HK-2 (cell line): ENCODE results near the gene MAOB.
A peak's percentile ranks its signal among the peaks of the same experiment; 100 is the strongest.
"Not testable (repeated sequence)": the region's sequence is repeated elsewhere in the genome, so short reads cannot be mapped to it uniquely, and the experiment has no call there.

Source experiments
- DNase-seq: peaks from one replicate; pipeline ENCODE4 v3.0.0-alpha.2; 2018; ENCODE audit not compliant: unreplicated experiment

MAOB gene

DNA sequence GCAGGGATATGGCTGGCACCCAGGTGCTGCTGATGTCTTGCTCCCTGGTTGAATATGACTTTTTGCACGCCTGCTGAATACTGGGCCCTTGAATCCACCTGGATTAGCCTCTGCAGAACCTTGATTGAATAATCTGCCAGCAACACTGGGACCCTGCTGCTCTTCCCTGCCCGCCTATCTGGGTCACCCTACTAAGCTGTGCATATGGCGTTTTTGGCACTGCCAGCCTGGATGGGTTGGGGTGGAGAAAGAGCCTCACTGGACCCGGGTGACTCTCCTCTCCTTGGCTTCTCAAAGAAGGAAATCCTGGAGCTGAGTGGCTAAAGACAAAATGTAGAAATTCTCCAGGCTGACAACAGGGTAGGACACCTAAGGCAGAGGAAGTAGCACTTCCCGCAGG is 126.2 kb downstream of the MAOB start:
- no peak for DNase-seq

DNA sequence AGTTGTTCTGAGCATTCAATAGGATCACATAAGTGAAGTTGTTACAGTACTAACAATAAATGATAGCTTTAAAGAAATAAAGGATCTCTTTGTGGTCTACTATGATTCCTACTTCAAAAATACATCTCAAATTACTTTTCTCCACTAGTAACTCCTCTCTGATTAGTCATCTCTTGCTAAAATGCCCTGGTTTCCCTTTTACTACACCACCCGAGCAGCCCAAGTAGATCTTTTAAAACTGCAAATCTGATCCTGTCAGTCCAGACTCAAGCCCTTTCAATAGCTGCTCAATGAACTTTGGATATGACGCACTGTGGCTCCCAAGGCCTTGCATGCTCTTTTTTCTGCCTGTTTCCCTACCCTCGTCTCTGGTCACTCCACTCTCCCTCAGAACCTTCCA is 128.6 kb downstream of the MAOB start:
- DNase-seq = no peak

GRCh38 chrX:43750248-43750676 is 132.0 kb downstream of the MAOB start:
- DNase-seq = peak; percentile 19

DNA sequence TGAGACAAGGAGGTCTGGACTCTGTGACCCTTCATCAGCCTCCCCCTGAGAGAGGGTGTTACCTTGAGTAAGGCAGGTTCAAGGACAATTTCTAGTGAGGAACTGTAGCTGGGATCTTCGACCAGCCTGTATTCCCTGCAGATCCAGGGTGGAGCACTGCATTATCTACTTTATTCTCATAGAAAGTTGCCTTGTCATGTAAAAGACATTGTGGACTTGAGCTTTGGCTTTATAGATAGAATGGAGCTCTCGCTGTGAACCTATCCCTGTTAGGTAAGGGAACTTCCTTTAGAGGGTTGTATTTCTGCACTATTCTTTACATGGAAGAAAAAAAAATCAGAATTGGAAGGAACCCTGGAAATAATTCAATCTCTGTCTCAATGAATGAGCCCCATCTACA is 134.8 kb downstream of the MAOB start:
- no peak for DNase-seq

DNA sequence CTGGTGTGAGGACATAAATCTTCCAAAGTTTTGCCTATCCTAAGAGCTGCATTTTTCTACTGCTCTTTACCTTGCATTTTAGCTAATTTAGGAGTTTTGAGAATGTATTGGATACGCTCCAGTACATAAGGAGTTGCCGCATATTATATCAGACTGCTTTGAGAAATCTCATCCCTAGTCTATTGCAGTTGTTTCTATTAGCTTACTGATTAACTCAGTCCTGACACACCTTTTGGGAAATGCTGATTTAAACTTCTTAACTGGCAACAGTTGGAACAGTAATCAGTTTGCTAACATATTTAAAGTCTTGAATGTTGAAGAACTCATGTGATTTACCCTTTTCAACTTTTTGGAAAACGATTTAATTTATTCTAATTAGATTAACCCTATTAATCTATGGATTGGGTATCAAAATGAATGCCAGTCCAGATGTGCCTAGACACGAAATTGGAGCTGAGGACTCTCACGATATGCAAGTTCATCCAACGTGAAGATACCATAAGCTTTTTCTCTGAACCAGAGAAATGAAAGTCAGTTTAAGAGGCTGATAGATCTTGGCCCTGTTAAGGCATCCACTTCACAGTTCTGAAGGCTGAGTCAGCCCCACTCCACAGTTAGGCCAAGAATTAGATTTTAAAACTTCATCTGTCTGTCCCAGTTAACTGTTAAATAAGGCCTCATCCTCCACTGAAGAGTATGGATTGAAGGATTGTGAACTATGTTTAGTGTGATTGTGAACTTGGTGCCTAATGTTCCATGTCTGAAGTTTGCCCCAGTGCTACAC is 136.1 kb downstream of the MAOB start:
- DNase-seq = peak; percentile 8

DNA sequence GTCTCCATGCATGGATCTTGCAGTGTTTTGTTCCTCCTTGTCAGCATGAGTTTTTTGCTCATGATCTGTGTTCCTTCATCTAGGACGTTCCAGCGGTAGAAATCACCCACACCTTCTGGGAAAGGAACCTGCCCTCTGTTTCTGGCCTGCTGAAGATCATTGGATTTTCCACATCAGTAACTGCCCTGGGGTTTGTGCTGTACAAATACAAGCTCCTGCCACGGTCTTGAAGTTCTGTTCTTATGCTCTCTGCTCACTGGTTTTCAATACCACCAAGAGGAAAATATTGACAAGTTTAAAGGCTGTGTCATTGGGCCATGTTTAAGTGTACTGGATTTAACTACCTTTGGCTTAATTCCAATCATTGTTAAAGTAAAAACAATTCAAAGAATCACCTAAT is 138.0 kb downstream of the MAOB start:
- no peak for DNase-seq

DNA sequence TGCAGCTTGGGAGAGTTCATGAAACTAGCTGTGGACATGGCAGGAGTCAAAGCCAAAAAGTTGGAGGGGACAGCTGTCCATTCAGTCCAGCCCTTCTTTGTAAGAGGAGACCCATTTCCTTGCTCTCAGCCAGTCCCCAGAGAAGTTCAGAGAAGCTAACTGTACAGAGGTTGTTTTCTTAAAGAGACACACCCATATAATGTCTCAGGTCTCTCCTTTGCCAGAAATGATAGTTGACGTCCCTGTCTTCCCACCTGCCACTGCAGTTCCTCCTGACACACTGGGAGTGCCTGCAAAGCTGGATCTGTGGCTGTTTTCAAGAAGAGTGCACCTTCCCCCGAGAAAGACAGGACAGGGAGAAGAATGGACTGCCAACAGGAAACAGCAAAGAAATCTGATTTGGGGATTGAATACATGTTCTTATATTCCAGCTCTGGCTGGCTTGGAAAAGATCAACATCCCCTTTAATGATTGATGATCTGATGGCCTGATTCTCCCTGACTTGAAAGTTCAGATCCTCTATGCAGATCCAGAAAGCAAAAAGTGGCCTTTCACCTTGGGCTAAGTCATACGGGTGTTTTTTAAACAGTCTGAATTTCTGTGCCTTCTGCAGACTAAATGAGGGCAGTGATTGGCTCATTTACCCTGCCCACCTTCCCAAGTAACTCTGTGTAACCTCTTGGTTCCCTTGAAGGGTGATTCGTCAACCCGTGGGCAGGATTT is 139.0 kb downstream of the MAOB start:
- DNase-seq = no peak

GRCh38 chrX:43741843-43742573 is 140.2 kb downstream of the MAOB start:
- DNase-seq = no peak

DNA sequence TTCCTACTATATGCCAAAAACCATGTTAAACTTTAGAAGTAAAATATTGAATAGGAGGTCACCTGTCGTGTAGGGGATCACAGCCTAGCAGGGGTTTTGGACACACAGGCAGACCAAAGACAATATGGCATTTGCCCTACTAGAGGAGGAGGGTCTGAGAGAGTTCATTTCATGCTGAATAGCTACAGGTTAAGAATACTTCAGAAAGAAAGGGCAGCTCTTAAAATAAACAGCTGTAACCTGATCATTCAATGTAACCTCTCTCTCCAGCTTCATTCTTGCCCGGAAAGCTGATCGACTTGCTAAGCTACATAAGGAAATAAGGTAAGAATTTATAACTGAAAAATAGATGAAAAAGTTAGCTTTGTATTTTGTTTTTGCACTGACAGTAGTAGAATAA is 146.3 kb downstream of the MAOB start:
- DNase-seq = no peak

DNA sequence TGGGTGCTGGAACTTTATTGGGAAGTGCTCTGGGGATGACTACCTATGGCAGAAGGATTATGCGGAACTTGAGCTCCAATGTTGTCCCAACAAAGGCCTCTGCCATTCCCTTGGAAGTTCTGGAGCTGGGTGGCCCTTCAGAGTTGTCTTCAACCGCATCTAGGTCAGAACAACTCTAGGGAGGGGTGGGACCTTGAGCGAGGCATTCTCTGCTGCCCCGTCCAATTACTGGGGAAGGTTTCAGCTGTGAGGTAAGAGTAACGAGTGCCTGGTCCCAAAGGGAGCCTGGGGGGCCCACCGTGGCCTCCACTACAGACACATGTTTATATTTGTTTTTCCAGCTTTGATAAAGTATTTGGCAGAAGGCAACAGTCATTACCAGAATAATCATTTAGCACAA is 146.7 kb downstream of the MAOB start:
- no peak for DNase-seq

GRCh38 chrX:43734444-43734843 is 147.8 kb downstream of the MAOB start:
- DNase-seq = no peak

GRCh38 chrX:43733699-43734098 is 148.6 kb downstream of the MAOB start:
- no peak for DNase-seq

DNA sequence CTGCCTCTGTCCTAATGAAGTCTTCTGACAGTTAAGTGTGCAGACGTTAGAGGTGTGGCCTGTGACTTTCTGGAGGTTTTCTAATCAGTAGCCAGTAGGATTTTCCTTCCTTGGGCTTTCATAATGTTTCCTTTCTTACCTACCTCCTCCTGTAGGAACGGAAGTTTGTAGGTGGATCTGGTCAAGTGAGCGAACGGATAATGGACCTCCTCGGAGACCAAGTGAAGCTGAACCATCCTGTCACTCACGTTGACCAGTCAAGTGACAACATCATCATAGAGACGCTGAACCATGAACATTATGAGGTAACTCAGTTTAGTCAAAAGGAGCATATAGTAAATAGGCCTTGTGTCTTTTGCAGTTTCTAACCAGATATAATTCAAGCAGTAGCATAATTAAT is 151.2 kb downstream of the MAOB start:
- no peak for DNase-seq

DNA sequence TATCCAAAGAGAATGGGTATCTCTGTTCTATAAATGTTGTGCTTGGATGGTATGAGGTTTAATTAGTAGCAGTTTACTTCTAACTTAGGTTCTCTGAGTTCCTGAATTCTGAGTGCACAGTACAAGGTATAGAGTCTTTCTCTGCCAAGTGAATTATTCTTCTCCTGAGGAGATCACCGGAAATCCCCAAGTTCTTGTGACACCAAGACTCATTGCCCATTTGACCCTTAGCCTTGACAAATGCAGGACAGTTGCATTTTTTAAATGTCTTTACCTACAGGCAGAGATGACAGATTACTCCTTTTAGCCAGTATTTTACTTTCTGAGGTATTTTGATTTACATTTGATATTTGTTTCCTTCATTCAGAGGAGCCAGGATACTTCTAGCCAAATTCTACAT is 153.3 kb downstream of the MAOB start:
- no peak for DNase-seq

GRCh38 chrX:43728002-43728401 is 154.2 kb downstream of the MAOB start:
- DNase-seq = no peak

DNA sequence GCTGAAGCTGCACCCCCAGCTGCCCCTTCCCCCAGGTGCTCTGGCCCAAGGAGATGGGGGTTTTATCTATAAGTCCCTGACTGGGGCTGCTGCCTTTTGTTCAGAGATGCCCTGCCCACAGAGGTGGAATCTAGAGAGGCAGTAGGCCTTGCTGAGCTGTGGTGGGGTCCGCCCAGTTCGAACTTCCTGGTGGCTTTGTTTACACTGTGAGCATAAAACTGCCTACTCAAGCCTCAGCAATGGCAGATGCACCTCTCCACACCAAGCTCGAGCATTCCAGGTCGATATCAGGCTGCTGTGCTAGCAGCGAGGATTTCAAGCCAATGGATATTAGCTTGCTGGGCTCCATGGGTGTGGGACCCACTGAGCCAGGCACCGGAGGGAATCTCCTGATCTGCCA is 155.0 kb downstream of the MAOB start:
- DNase-seq = not testable (repeated sequence)

- not testable (repeated sequence) for DNase-seq
Observed at GRCh38 chrX:43725227-43725626, 157.0 kb downstream of the MAOB start.

DNA sequence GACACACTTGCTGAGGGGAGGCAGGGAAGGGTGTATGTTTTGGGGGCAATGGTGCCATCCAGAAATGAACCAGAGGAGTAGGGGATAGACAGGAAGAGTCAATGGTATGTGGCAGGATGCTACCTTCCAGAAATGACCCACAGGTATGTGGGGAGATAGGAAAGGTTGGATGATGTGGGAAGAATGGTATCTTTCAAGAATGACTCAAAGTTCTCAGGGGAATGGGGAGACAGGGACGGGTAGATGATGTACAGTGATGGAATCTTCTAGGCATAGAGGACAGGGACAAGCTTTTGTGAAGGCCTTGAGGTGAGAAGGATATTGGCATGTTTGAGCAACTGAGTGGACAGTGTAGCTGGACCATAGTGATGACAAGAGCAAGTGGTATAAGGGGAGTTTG is 161.3 kb downstream of the MAOB start:
- no peak for DNase-seq

- DNase-seq = no peak
Observed at GRCh38 chrX:43720082-43720481, 162.2 kb downstream of the MAOB start.

- DNase-seq = no peak
Observed at GRCh38 chrX:43718956-43719355, 163.3 kb downstream of the MAOB start.

GRCh38 chrX:43718546-43718945 is 163.7 kb downstream of the MAOB start:
- no peak for DNase-seq

DNA sequence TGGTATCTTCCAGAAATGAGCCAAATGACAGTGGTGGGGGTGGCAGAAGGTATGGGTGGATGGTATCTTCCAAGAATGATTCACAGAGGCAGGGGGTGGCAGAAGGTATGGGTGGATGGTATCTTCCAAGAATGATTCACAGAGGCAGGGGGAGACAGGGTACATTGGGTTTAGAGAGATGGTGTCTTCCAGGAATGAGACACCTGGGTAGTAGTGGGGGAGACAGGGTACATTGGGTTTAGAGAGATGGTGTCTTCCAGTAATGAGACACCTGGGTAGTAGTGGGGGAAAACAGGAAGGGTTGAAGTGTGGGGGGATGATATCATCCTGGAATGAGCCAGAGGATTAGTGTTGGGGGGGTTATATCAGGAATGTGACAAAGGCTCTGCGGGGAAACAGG is 164.2 kb downstream of the MAOB start:
- DNase-seq = no peak

GRCh38 chrX:43717161-43717560 is 165.1 kb downstream of the MAOB start:
- no peak for DNase-seq
